Epithelial cell of esophagus (primary cell): ENCODE data around the gene ZNF774.

Source experiments
- DNase-seq: peaks from one replicate; pipeline ENCODE4 v3.0.0; 2010; ENCODE audit warnings: low read depth
- H3K4me3 ChIP-seq: 2 replicates; pipeline ENCODE4 v1.5.1; 2011; ENCODE audit warnings: mild to moderate bottlenecking, low read length, control low read depth
- TF ChIP-seq, protein P1 (sequence below): IDR thresholded peaks from 2 replicates; pipeline ENCODE4 v1.5.1; 2011; ENCODE audit warnings: low read depth, mild to moderate bottlenecking, low read length, control low read depth, inconsistent platforms; ENCODE audit not compliant: insufficient read depth; ENCODE audit errors: missing control alignments

ZNF774 gene

DNA sequence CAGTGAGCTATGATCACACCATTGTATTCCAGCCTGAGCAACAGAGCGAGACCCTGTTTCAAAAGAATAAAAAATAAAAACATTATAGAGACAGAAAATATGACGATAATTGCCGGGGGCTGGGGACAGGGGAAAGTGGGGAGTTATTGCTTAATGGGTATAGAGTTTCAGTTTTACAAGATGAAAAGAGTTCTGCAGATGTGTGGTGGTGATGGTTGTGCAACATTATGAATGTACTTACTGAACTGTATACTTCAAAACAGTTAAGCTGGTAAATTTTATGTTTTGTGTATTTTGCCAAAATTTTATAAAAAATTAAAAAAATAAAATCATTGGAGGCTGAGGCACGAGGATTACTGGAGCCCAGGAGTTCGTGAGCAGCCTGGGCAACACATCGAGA is 24.8 kb upstream of the ZNF774 start:
- TF ChIP-seq, protein P1, sequence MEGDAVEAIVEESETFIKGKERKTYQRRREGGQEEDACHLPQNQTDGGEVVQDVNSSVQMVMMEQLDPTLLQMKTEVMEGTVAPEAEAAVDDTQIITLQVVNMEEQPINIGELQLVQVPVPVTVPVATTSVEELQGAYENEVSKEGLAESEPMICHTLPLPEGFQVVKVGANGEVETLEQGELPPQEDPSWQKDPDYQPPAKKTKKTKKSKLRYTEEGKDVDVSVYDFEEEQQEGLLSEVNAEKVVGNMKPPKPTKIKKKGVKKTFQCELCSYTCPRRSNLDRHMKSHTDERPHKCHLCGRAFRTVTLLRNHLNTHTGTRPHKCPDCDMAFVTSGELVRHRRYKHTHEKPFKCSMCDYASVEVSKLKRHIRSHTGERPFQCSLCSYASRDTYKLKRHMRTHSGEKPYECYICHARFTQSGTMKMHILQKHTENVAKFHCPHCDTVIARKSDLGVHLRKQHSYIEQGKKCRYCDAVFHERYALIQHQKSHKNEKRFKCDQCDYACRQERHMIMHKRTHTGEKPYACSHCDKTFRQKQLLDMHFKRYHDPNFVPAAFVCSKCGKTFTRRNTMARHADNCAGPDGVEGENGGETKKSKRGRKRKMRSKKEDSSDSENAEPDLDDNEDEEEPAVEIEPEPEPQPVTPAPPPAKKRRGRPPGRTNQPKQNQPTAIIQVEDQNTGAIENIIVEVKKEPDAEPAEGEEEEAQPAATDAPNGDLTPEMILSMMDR: no peak
- no peak overlapping the region for H3K4me3 ChIP-seq
- no peak for DNase-seq

DNA sequence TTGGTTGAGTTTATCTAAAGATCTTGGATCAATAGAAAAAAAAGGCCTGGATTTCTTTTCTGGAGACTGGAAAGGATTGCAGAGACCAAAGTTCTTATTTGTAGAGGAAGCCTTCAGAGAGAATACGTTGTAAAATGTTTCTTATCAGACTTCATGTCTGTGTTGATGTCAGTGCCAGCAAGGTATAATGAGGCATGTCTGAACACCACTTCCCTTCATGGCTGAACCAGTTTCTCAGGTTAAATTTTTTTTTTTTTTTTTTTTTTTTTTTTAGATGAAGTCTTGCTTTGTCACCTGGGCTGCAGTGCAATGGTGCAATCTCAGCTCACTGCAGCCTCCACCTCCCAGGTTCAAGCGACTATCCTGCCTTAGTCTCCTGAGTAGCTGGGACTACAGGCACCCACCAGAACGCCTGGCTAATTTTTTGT is 17.8 kb upstream of the ZNF774 start:
- TF ChIP-seq, protein P1: no peak
- peak; percentile 90 for DNase-seq
- no peak overlapping the region for H3K4me3 ChIP-seq

DNA sequence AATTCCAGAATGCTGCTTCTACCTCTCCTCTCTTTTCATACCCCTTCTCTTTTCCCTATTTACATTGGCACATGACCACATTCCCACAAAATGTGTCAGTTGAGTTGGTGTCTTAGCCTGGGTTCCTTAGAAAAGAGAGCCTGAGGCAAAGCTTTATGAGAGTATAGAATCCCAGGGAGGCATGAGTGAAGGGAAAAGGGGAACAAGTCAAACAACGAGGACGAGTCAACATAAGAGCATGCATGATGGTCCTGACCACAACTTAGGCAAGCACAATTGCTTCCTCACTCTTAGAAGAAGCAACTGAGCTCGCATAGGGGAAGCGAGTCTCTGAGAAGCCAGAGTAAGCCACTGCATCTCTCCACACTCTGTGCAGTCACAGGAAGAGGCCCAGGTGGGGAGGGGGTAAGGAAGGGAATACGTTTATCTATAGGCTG is 15.4 kb upstream of the ZNF774 start:
- DNase-seq: peak; percentile 96

DNA sequence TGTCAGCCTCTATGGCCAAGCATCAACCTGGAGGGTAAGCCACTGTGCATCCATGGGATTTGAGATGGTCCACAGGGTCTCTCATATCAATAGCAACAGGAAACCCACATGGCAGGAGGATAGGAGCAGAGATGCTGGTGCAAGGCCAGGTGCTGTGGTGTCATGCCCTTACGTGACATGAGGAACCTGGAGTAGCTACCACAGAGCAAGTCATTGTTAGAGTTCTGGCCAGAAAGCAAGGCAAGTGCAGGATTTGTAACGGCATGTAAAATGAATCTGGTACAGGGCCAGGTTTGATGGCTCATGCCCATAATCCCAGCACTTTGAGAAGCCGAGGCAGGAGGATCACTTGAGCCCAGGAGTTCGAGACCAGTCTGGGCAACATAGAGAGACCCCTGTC is 14.8 kb upstream of the ZNF774 start:
- TF ChIP-seq, protein P1: no peak
- H3K4me3 ChIP-seq: no peak overlapping the region
- DNase-seq: peak; percentile 85

More for the DNA sequence above, 15.4 kb upstream of the ZNF774 start:
- TF ChIP-seq, protein P1: no peak
- H3K4me3 ChIP-seq: no peak overlapping the region

DNA sequence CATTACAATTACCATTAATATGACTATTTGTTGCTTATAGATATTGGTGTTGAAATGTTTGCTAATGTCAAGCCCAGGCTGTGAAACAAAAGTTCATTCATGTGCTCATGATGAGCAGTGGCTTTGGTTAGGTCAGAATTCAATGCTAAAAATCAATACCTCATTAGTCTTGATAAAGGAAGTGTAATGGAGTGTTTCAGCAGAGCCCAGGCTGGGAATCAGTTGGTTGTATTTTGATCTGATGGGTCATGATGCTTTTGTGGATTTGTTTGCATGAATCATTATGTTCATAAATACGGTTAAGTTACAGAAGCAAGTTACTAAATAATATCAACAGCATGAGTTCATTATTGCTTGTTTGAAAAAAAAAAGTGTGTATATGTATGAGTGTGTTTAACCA is 13.6 kb upstream of the ZNF774 start:
- DNase-seq: peak; percentile 56
- H3K4me3 ChIP-seq: no peak overlapping the region
- TF ChIP-seq, protein P1: no peak

DNA sequence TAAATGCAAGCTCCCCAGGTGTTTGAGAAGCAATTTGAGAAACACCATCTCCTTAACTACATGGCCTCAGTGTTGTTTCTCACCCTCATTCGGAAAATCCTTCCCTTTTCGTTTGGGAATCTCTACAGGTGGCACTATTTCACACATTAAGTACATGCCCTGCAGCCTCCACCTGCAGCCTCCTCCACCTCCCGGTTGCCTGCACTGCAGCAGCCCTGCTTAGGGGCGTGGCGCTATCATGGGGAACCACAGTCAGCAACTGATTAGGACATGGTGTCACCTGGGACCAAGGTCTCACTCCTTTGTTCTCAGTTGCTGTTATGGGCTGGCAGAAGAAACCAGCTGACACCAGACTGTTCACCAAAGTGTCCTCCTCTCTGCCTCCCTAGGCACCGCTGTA is 11.7 kb upstream of the ZNF774 start:
- DNase-seq: no peak
- H3K4me3 ChIP-seq: no peak overlapping the region
- TF ChIP-seq, protein P1: no peak

DNA sequence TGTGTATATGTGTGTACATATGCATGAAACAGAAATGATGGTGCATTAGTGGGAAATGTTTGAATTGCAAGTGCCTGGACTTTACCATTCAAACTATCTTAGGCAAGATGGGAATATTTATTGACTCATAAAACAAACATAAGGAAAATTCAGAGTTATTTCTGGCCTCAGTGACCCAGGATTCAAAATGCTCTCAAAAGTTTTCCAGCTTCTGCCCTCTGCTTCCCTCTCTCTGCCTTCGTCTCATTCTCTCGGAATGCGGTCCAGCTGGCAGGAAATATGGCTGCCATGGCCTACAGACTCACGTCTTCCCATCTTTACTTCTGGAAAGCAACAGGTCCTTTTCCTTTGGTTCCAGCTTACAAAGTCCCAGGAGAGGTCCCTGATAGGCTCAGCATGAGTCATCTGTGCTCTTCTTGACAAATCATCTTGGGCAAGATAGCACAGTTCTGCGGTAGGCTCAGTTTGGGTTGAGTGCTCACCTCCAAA is 8.7 kb upstream of the ZNF774 start:
- peak; percentile 75 for DNase-seq
- TF ChIP-seq, protein P1: no peak
- no peak overlapping the region for H3K4me3 ChIP-seq
